AG04450 (cell line): ENCODE measurements around the gene CPLX1. TPM values are rescaled to one million over a fixed set of nuclear protein-coding genes. Genes with fewer than 3 reads are reported as not detected.

Experiments
- CTCF ChIA-PET: fragments of 300-600, 350-600 bp; formaldehyde crosslinking; extraction: SDS; loops from one replicate; lab custom pipeline; 2022; ENCODE audit warnings: antibody characterized with exemption, inconsistent platforms; lab: Charles Lee
- POLR2A ChIA-PET: fragments of 350-600 bp; formaldehyde crosslinking; extraction: SDS; loops from one replicate; lab custom pipeline; 2021; ENCODE audit warnings: antibody characterized with exemption, inconsistent platforms; lab: Yijun Ruan, JAX
- DNase-seq: peaks from one replicate; pipeline ENCODE4 v3.0.0-alpha.2; 2011; ENCODE audit warnings: low read depth, low spot score
- H3K27ac ChIP-seq: one replicate; pipeline ENCODE4 v1.5.1; 2012; ENCODE audit warnings: low read depth, low read length, control low read depth
- H3K27me3 ChIP-seq: one replicate; pipeline ENCODE4 v1.6.0; 2012; ENCODE audit warnings: low read length; ENCODE audit not compliant: control insufficient read depth, insufficient read depth
- H3K4me3 ChIP-seq: 2 replicates; pipeline ENCODE4 v1.5.1; 2011; ENCODE audit warnings: mild to moderate bottlenecking, low read depth, low read length, control low read depth
- H3K9me3 ChIP-seq: 2 replicates; pipeline ENCODE4 v1.5.1; 2012; ENCODE audit warnings: low read length; ENCODE audit not compliant: control insufficient read depth, insufficient read depth
- CTCF ChIP-seq: IDR thresholded peaks from 2 replicates; pipeline ENCODE4 v1.5.1; 2011; ENCODE audit warnings: low read depth, low read length, control low read depth, inconsistent platforms
- polyA plus RNA-seq: library from polyadenylated mRNA; depleted of rRNA; stranded (reverse); fragments of >200 nt; gene quantifications from 2 replicates; pipeline ENCODE4 v1.2.3, GENCODE V29; 2011

CPLX1 gene
- polyA plus RNA-seq, 1 experiment = not detected

GRCh38 chr4:860561-860960 is 34.6 kb upstream of the CPLX1 start:
- CTCF ChIA-PET = no interaction called here
- DNase-seq = no peak
- H3K27me3 ChIP-seq = no peaks in the 10 kb centered on the region

GRCh38 chr4:859496-859895 is 33.6 kb upstream of the CPLX1 start:
- H3K27ac ChIP-seq = no peak overlapping the region
- TF ChIP-seq CTCF = no peak
- no peaks in the 10 kb centered on the region for H3K9me3 ChIP-seq
- CTCF ChIA-PET = no interaction called here
- no peak for DNase-seq
- POLR2A ChIA-PET = no interaction called here
- H3K4me3 ChIP-seq = no peak overlapping the region
- H3K27me3 ChIP-seq = no peaks in the 10 kb centered on the region

More at GRCh38 chr4:860561-860960, 34.6 kb upstream of the CPLX1 start:
- POLR2A ChIA-PET = no interaction called here
- no peak for TF ChIP-seq CTCF
- Histone ChIP-seq H3K27ac (no peak overlapping the region), H3K9me3 (no peaks in the 10 kb centered on the region; the same call in 1 of the 2 replicates), H3K4me3 (no peak overlapping the region)

GRCh38 chr4:858831-859451 is 33.0 kb upstream of the CPLX1 start:
- Histone ChIP-seq H3K27ac (no peak overlapping the region), H3K27me3 (no peaks in the 10 kb centered on the region), H3K4me3 (no peak overlapping the region), H3K9me3 (no peaks in the 10 kb centered on the region)
- ChIA-PET POLR2A (no interaction called here), CTCF (no interaction called here)
- TF ChIP-seq CTCF = no peak
- no peak for DNase-seq

GRCh38 chr4:858041-858481 is 32.1 kb upstream of the CPLX1 start:
- no peak for DNase-seq
- Histone ChIP-seq H3K27me3 (no peaks in the 10 kb centered on the region), H3K9me3 (no peaks in the 10 kb centered on the region), H3K27ac (no peak overlapping the region), H3K4me3 (no peak overlapping the region)
- CTCF ChIA-PET = no interaction called here
- no peak for TF ChIP-seq CTCF
- POLR2A ChIA-PET = no interaction called here

- no peak for TF ChIP-seq CTCF
- Histone ChIP-seq H3K27me3 (no peaks in the 10 kb centered on the region), H3K27ac (no peak overlapping the region), H3K9me3 (no peaks in the 10 kb centered on the region), H3K4me3 (no peak overlapping the region)
- ChIA-PET CTCF (no interaction called here), POLR2A (no interaction called here)
- DNase-seq = no peak
These were observed 31.5 kb upstream of the CPLX1 start for GRCh38 chr4:857461-857860.
